GM12872 (cell line): Measurements from ENCODE around the gene HOXA10.

ENCODE experiments used
- CTCF ChIP-seq: IDR thresholded peaks from 3 replicates; pipeline ENCODE4 v1.5.1; 2011; ENCODE audit warnings: low read depth, mild to moderate bottlenecking, low read length, moderate library complexity; ENCODE audit not compliant: insufficient read depth

Gene HOXA10

GRCh38 chr7:27191161-27191731 lies 17.1 kb upstream of the HOXA10 start:
- TF ChIP-seq CTCF, result no peak

- no peak for TF ChIP-seq CTCF
These were observed 16.1 kb upstream of the HOXA10 start for GRCh38 chr7:27189997-27190748.

- TF ChIP-seq CTCF, result no peak
These were observed 15.3 kb upstream of the HOXA10 start for GRCh38 chr7:27189295-27189996.

GRCh38 chr7:27188386-27189294 lies 14.5 kb upstream of the HOXA10 start:
- no peak for TF ChIP-seq CTCF

GRCh38 chr7:27187475-27188385 lies 13.6 kb upstream of the HOXA10 start:
- no peak for TF ChIP-seq CTCF

GRCh38 chr7:27186668-27187474 lies 12.8 kb upstream of the HOXA10 start:
- no peak for TF ChIP-seq CTCF
